Stimulated activated CD8-positive, alpha-beta memory T cell treated with anti-CD3 and anti-CD28 coated beads, Interleukin-4, amount 100 ng/mL, for 24 hours (primary cell): Measurements from ENCODE around the gene APCDD1L.
"Not testable (repeated sequence)": the region's sequence is repeated elsewhere in the genome, so short reads cannot be mapped to it uniquely, and the experiment has no call there.

Experiments used
- DNase-seq: peaks from one replicate; pipeline ENCODE4 v3.0.0-alpha.2; 2020; ENCODE audit warnings: low read depth

Gene APCDD1L

GRCh38 chr20:58514321-58515232 is 622 bp downstream of the APCDD1L start:
- DNase-seq = no peak

- no peak for DNase-seq
These were observed 1.5 kb downstream of the APCDD1L start for GRCh38 chr20:58513580-58514285.

- DNase-seq = no peak
These were observed 2.2 kb downstream of the APCDD1L start for GRCh38 chr20:58512808-58513552.

DNA sequence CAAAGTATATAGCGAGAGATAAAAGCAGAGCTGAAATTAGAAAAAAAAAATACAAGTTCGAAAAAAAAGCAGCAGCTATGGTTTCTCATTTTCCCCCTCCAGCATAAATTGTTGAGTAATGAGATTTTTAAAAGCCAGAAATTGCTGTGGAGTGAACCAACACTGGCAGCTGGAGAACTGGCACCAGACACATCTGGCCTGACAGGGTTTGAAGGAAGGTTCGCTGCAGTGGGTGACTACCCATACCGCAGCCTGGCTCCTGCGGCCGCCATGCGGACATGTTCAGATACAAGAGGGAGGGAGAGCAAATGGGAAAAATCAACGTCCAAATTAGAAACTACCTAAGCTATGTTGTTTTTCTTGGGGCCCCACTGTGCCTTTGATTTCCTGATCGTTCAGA is 3.3 kb downstream of the APCDD1L start:
- DNase-seq = no peak

DNA sequence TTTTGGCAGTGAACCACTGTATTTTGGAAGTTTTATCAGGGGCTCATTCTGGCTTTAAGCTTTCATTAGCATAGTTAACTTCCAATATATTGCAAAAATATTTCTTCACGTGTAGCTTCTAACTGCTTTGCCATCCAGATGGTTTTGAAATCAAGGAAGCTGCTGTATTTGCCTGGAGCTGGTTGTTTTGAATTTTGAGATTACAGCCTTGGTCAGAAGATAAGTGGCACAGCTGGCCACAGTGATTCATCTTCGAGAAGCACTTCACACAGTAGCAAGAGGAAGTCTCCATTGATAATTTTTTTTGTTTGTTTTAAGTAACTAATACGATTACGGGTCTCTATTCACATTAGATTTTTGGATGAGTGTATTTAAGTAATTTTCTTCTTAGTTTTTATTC is 3.8 kb downstream of the APCDD1L start:
- DNase-seq = no peak

- no peak for DNase-seq
These were observed 4.3 kb downstream of the APCDD1L start for GRCh38 chr20:58510921-58511320.

- DNase-seq = no peak
These were observed 6.3 kb downstream of the APCDD1L start for GRCh38 chr20:58508762-58509395.

GRCh38 chr20:58506999-58507398 is 8.2 kb downstream of the APCDD1L start:
- not testable (repeated sequence) for DNase-seq

- DNase-seq = no peak
These were observed 10.6 kb downstream of the APCDD1L start for GRCh38 chr20:58504566-58504965.

- DNase-seq = no peak
These were observed 11.5 kb downstream of the APCDD1L start for GRCh38 chr20:58503668-58504067.

DNA sequence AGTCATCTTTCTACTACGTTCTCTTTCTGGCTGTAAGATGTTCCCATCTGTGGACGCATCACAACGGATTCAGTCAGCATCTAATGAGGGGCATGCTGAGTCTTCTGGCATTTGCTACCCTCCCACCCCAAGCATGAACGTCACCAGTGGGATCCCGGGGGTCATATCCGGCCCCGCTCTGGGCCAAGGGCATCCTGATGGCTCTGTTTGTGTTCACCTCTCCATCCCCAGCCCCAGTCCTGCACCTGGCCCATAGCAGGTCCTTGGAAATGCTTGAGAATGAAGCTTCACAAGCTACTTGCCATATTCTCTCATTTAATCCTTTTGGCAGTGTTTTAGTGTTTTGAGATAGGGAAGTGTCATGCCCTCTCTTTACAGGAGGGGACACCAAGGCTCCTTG is 14.9 kb downstream of the APCDD1L start:
- DNase-seq = no peak

DNA sequence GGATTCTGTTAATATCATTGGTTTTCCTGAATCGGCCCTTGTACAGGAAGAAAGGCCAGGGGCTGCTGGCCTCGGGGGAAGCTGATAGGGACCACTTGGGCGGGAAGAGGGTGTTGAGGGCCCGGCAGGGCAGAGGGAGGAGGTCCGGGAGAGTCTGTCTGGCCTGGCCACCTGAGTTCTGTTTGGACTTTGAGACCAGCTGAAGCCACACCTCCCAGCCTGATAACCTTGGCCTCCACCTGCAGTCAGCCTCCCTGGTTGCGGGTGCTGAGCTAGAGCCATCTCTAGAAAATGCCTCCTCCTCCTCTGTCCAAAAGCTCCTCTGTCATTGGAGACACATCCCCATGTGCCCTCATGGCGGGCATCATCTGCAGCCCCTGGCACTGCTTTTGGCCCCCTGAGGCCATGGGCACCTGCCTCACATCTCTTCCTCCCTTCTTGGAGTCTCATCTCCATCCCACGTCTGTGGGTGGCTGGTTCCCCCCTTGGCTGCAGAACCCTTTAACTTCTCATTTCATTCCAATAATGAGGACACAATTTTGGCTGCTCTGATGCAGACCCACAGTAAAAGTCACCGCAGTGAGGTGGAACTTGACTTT is 16.6 kb downstream of the APCDD1L start:
- DNase-seq = no peak

- no peak for DNase-seq
These were observed 17.3 kb downstream of the APCDD1L start for GRCh38 chr20:58497724-58498469.

- DNase-seq = no peak
These were observed 18.0 kb downstream of the APCDD1L start for GRCh38 chr20:58497076-58497641.

DNA sequence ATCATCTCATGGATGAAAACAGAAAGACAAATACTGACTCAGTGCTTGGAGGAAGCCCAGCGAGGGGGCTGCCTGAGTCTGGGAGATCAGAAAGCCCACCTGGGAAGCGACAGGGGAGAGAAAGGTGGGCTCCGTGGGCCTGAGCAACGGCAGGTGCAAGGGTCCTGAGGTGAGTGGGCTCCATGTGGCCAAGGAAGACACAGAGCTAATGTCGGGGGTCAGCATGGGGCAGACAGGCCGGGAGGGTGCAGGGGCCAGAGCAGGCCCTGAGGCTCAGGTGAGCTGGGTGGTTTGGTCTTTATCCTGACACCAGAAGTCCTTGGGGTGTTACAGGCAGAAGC is 18.8 kb downstream of the APCDD1L start:
- DNase-seq = no peak

GRCh38 chr20:58495623-58496428 is 19.4 kb downstream of the APCDD1L start:
- DNase-seq = no peak

DNA sequence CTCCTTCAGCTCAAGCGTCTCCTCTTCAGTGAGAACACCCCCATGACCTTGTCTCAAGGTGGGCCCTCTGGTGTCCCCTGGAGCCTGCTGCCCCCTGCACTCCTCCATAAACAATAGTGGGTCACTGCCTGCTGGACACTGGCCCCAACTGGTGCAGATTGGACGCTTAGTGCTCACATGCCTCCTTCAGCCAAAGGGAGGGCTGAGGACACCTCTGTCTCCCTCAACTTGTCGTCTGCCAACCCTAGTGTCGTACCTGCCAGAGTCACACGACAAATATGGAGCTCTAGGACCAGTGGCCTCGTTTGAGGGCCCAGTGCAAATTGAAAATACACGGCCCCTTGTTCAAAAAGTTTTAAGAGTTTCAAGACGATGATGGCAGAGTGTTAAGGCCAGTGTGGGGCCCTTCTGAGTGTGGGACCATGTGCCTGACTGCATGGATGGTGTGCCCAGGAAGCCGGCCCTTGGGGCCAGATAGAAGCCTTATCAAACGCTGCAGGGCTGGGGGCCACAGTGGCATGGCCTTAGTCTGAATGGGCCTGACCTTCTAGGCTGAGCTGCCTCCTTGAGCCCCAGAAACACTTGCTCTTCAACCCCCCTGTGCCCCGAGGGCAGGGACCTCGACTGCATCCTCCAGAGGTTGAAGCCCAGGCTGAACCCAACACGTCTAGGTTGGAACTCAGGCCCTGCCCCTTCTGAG is 20.1 kb downstream of the APCDD1L start:
- DNase-seq = no peak

- no peak for DNase-seq
These were observed 22.2 kb downstream of the APCDD1L start for GRCh38 chr20:58492795-58493524.
